ENCODE measurements around the gene HPGD.

HPGD gene

GRCh38 chr4:174464949-174465348 is 57.3 kb downstream of the HPGD start:
- no peak for DNase-seq

- DNase-seq: no peak
These were observed 60.7 kb downstream of the HPGD start for GRCh38 chr4:174461466-174462106.

- DNase-seq: no peak
These were observed 61.6 kb downstream of the HPGD start for GRCh38 chr4:174460684-174461083.

GRCh38 chr4:174457468-174457867 is 64.8 kb downstream of the HPGD start:
- DNase-seq: no peak

GRCh38 chr4:174454815-174455473 is 67.3 kb downstream of the HPGD start:
- DNase-seq: no peak

- DNase-seq: no peak
These were observed 70.5 kb downstream of the HPGD start for GRCh38 chr4:174451718-174452296.

- no peak for DNase-seq
These were observed 71.5 kb downstream of the HPGD start for GRCh38 chr4:174450786-174451125.

- no peak for DNase-seq
These were observed 72.1 kb downstream of the HPGD start for GRCh38 chr4:174449944-174450785.

GRCh38 chr4:174449152-174449551 is 73.1 kb downstream of the HPGD start:
- no peak for DNase-seq

- no peak for DNase-seq
These were observed 77.9 kb downstream of the HPGD start for GRCh38 chr4:174444390-174444789.

All from DMS79 (cell line).